Measurements from ENCODE around the gene DUSP9. TPM values are rescaled to one million over a fixed set of nuclear protein-coding genes. Genes with fewer than 3 reads are reported as not detected.

The DUSP9 gene
- total RNA-seq, 1 donor from 2014 or later: not detected

- Histone ChIP-seq H3K4me1 (no peaks in the 10 kb centered on the region), H3K4me3 (no peak overlapping the region), H3K27me3 (ENCODE audit: low read depth) (peaks cover 28% of the 10 kb centered on the region), H3K27ac (replicated peaks) (no peak overlapping the region), H3K36me3 (no peaks in the 10 kb centered on the region), H3K9me3 (replicated peaks) (no peaks in the 10 kb centered on the region)
- intact Hi-C loops (cut with micrococcal nuclease): no loop called here
- no peak for TF ChIP-seq CTCF (IDR thresholded peaks at IDR 0.05; ENCODE audit: borderline replicate concordance)
- DNase-seq: no peak
Measured at GRCh38 chrX:153659268-153659667, 12.3 kb downstream of the DUSP9 start.

- Histone ChIP-seq H3K9me3 (replicated peaks) (no peaks in the 10 kb centered on the region), H3K4me1 (no peaks in the 10 kb centered on the region), H3K4me3 (peak overlapping the region; percentile 25), H3K27me3 (ENCODE audit: low read depth) (peaks cover 28% of the 10 kb centered on the region), H3K27ac (replicated peaks) (no peak overlapping the region), H3K36me3 (no peaks in the 10 kb centered on the region)
- peak; percentile 43 for DNase-seq
- intact Hi-C loops (cut with micrococcal nuclease): no loop called here
- peak; percentile 59 for TF ChIP-seq CTCF (IDR thresholded peaks at IDR 0.05; ENCODE audit: borderline replicate concordance)
Measured at GRCh38 chrX:153662266-153662665, 15.3 kb downstream of the DUSP9 start.

- Histone ChIP-seq H3K4me3 (no peak overlapping the region), H3K36me3 (no peaks in the 10 kb centered on the region), H3K9me3 (replicated peaks) (no peaks in the 10 kb centered on the region), H3K27ac (replicated peaks) (no peak overlapping the region), H3K4me1 (no peaks in the 10 kb centered on the region), H3K27me3 (ENCODE audit: low read depth) (peaks cover 28% of the 10 kb centered on the region)
- DNase-seq: no peak
- TF ChIP-seq CTCF (IDR thresholded peaks at IDR 0.05; ENCODE audit: borderline replicate concordance): no peak
- intact Hi-C loops (cut with micrococcal nuclease): no loop called here
Measured at GRCh38 chrX:153665726-153666306, 18.8 kb downstream of the DUSP9 start.

GRCh38 chrX:153667281-153667955, 20.4 kb downstream of the DUSP9 start:
- no peaks in the 10 kb centered on the region for H3K9me3 ChIP-seq (replicated peaks)
- H3K27ac ChIP-seq (replicated peaks): no peak overlapping the region
- intact Hi-C loops (cut with micrococcal nuclease): no loop called here
- H3K36me3 ChIP-seq: no peaks in the 10 kb centered on the region
- peaks cover 20% of the 10 kb centered on the region for H3K27me3 ChIP-seq (ENCODE audit: low read depth)
- H3K4me3 ChIP-seq: no peak overlapping the region
- TF ChIP-seq CTCF (IDR thresholded peaks at IDR 0.05; ENCODE audit: borderline replicate concordance): no peak
- DNase-seq: no peak
- H3K4me1 ChIP-seq: no peaks in the 10 kb centered on the region

GRCh38 chrX:153667956-153668396, 21.0 kb downstream of the DUSP9 start:
- peaks cover 17% of the 10 kb centered on the region for H3K27me3 ChIP-seq (ENCODE audit: low read depth)
- H3K4me3 ChIP-seq: no peak overlapping the region
- H3K36me3 ChIP-seq: no peaks in the 10 kb centered on the region
- no peaks in the 10 kb centered on the region for H3K4me1 ChIP-seq
- peak; percentile 74 for TF ChIP-seq CTCF (IDR thresholded peaks at IDR 0.05; ENCODE audit: borderline replicate concordance)
- no peak overlapping the region for H3K27ac ChIP-seq (replicated peaks)
- DNase-seq: peak; percentile 81
- H3K9me3 ChIP-seq (replicated peaks): no peaks in the 10 kb centered on the region
- intact Hi-C loops (cut with micrococcal nuclease): no loop called here
